ENCODE results near the gene TMEM132C.

TMEM132C gene

GRCh38 chr12:128729628-128730121 lies 462.7 kb downstream of the TMEM132C start:
- no peak for DNase-seq

DNA sequence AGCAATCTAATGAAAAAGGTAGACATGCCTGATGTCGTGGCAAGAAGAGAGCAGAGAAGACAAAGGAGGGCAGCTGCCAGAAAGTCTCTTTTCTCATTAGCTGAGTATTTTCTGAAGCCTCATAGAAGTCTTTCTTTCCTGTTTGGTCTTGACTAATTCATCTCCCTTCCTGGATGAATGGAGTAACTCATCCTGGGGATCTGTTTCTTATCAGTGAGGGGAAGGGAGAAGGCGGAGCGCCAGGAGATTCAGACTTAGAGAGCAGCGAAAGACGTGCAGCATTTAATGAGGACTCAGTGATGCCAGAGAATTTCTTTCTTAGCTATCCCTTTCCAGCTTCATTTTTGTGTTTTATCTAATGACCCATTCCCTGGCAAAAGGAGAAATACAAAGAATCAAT lies 467.4 kb downstream of the TMEM132C start:
- no peak for DNase-seq

DNA sequence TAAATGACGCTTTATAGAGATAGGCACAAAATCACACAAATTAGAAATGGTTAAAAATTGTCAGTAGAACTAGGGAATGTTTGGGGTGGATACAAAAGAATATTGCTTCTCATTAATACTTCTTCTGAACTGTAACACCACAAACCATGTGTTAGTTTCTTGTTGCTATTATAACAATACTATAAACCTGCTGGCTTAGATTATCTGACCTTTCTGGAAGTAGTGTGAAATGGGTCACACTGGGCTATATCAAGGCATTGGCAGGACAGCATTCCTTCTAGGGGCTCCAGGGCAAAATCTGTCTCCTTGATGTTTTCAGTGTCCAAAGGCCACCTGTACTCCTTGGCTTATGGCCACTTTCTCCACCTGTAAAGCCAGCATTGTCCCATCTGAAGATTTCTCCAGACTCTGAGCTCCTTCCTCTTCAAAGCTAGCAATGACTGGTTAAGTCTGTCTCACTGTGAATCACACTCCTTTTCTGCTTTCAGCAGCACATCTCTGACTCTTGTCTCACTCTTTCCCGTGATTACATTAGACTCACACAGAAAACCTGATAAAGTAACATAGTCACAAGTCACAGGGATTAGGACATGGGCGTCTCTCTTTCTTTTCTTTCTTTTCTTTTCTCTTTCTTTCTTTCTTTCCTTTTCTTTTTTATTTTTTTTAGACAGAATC lies 470.5 kb downstream of the TMEM132C start:
- no peak for DNase-seq

DNA sequence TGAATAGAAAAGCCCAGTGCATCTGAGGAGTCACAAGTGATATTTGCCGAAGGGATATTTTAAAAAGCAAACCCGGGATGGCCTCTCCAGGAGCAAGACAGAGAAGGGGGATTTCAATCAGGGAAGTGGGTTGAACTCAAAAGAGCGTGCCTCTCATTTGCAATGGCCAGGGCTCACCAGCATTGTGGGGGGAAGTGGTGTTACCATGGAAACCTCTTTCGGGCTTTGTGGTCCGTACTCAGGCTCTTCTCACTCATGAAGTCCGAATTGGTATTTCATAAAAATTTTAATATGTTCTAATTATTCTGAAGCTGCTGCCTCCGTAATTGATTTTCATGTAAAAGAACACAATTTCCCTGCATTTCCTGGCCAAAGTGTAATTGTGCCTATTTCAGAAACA lies 476.9 kb downstream of the TMEM132C start:
- DNase-seq = no peak

GRCh38 chr12:128745772-128746689 lies 479.1 kb downstream of the TMEM132C start:
- DNase-seq = no peak

DNA sequence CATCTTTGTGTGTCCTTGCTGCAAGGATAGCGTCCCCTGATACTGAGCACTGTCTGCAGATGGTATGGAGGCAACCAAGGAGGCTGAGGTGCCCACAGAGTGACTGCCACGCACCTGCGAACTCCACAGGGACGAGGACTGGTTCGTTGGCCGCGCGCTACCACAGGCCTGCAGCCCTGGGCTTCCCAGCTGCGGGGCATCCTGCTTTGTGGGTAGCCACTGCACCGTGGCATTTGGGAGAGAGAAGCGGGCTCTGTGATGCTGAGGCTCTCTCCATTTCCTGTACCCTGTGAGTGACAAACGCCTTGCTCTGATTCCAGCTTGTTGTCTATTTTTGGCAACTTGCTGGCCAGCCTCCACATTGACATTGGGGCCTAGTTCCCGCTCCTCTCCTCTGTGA lies 480.5 kb downstream of the TMEM132C start:
- DNase-seq = no peak

- DNase-seq = no peak
These were observed 485.4 kb downstream of the TMEM132C start for GRCh38 chr12:128752386-128752785.

DNA sequence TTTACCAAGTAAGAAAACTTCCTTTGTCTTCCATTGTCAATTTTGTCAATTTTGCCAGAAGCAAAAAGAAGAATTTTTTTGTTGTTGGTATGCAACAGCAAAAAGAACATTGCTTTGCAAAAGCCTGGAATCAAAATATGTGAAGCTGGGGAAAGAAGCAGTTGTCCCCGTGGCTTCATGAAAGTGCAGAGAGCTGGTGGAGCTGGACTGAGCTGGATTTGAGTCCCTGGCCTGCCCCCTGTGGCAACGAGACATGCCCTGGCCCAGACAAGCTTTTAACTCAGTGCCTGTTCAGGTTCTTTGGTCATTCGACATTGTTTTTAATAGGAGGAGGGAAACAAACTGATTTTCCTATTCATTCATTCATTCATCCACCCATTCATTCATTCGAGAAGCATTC lies 486.5 kb downstream of the TMEM132C start:
- no peak for DNase-seq

DNA sequence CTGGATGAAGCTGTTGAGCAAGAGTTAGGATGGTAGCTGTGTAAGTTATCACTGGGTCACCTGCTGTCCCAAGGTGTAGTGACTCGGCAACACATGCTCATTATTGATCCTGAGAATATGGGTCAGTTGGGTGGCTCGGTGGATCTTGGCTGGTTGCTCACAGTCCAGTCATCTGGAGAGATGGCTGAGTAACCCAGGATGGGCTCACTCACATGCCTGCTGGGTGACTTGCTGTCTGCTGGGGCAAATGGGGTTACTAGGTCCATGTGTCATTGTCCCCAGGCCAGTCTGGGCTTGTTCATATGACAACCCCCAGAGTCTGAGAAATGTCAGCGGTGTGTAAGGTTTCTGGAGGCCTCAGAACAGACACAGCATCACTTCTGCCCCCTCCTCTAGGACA lies 487.3 kb downstream of the TMEM132C start:
- DNase-seq = no peak

- no peak for DNase-seq
These were observed 488.6 kb downstream of the TMEM132C start for GRCh38 chr12:128755566-128755965.
